Measurements from ENCODE around the gene MAGI1.
"Not testable (repeated sequence)": the region's sequence is repeated elsewhere in the genome, so short reads cannot be mapped to it uniquely, and the experiment has no call there.

The MAGI1 gene

DNA sequence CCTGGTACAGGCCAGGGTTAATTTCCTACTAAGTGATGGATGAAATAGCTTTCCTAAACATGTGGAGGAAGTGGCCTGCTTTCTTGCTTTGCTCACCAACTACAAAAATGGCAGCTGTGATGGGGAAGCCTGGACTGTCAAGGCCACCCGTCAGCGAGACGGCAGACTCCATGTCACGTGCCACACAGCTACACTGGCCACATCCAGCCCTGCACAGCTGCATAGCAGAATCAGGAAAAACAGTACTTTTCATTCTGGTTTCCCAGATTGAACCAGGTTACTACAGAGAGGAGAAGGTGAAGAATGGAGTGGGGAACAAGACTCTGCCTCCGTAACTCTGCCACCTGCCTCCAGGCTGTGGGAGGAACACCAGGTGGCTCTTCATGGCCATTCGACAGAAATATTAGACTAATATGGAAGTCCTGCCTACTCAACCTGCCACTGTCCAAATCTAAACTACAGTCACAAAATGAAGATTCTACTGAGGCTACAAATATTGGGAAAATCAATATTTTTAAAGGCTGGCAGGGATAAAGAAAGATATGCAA lies 174.3 kb downstream of the MAGI1 start:
- Mint-ChIP-seq H3K36me3 (no peaks in the 10 kb centered on the region), H3K9me3 (peaks cover 3% of the 10 kb centered on the region), H3K4me1 (no peaks in the 10 kb centered on the region), H3K4me3 (no peak overlapping the region), H3K27ac (no peak overlapping the region)
- DNase-seq (ENCODE audit: low spot score in 2 of 2) (no peak), ATAC-seq (no peak)

DNA sequence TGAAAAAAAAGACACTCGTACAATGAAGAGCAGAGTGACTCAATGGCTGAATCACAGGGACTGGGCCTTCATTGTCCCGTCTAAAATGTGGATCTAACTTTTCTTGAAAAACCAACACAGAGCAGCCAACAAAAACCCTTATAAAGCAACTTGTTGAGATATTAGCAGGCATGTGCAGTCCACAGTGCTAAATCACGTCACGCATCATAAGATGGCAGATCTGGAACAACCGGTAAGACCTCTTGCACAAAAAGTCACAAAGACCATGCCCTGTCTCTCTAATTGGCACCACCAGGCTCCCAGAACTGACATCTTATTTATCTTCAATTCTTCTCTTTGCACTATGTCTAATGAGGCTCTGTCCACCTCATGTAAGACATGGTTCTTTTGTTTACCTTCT lies 177.0 kb downstream of the MAGI1 start:
- no peak overlapping the region for H3K4me3 Mint-ChIP-seq
- ATAC-seq (no peak), DNase-seq (ENCODE audit: low spot score in 2 of 2) (no peak)
- no peaks in the 10 kb centered on the region for H3K4me1 Mint-ChIP-seq
- no peak overlapping the region for H3K27ac Mint-ChIP-seq
- H3K36me3 Mint-ChIP-seq, result no peaks in the 10 kb centered on the region
- peaks cover 3% of the 10 kb centered on the region for H3K9me3 Mint-ChIP-seq

DNA sequence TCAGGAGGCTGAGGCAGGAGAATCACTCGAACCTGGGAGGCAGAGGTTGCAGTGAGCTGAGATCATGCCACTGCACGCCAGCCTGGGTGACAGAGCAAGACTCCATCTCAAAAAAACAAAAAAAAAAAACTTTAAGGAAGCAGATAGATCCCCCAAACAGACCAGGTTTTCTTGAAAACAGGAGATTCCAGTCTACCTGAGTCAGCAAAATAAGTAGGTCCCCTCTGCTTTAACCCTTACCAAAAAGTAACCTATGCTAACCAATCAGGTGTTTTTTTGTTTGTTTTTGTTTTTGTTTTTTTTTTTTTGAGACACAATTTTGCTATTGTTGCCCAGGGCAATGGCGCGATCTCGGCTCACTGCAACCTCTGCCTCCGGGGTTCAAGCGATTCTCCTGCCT lies 179.1 kb downstream of the MAGI1 start:
- H3K9me3 Mint-ChIP-seq, result not testable (repeated sequence)

DNA sequence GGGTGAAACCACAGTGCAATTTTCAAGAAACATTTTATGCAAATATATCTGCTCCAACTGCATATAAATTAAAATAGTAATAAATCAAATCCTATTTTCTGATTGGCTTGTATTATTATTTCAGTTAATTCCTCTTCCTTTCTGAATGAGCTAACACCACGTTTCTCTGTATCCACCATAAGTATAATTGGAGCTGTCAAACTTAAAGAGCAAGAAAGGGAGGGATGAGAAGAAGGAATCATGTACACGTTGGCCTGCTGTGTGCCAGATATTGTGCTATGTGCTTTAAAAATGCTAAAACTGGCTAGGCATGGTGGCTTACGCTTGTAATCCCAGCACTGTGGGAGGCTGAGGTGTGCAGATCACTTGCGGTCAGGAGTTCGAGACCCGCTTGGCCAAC lies 180.0 kb downstream of the MAGI1 start:
- no peak overlapping the region for H3K4me3 Mint-ChIP-seq
- H3K4me1 Mint-ChIP-seq, result no peaks in the 10 kb centered on the region
- no peak overlapping the region for H3K27ac Mint-ChIP-seq
- no peaks in the 10 kb centered on the region for H3K36me3 Mint-ChIP-seq
- ATAC-seq, result no peak
- DNase-seq (ENCODE audit: low spot score in 2 of 2), result no peak
- H3K9me3 Mint-ChIP-seq, result peaks cover 6% of the 10 kb centered on the region

More for the DNA sequence above, 179.1 kb downstream of the MAGI1 start:
- not testable (repeated sequence) for ATAC-seq; H3K27ac Mint-ChIP-seq; H3K36me3 Mint-ChIP-seq; H3K4me3 Mint-ChIP-seq; DNase-seq (ENCODE audit: low spot score in 2 of 2); H3K4me1 Mint-ChIP-seq

DNA sequence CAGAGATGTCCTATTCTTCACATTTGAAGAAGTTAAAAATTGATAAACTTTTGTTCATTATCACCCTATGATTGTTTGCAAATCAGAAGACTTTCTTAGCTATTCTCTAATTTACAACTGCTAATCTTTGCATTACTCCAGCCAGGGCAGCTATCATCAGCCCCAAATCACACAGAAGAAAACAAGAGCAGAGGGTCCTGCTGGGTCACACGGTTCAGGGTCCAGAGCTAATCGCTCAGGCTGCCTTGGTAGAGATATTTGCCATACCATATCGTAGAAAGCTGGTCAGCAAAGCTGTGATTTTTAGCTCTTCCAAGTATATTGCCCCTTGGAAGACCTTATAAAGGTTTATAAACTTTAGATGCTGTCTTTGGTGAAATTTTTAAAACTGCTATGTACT lies 181.4 kb downstream of the MAGI1 start:
- Mint-ChIP-seq H3K4me3 (no peak overlapping the region), H3K9me3 (peaks cover 3% of the 10 kb centered on the region), H3K4me1 (no peaks in the 10 kb centered on the region), H3K27ac (no peak overlapping the region), H3K36me3 (no peaks in the 10 kb centered on the region)
- ATAC-seq (no peak), DNase-seq (ENCODE audit: low spot score in 2 of 2) (no peak)

DNA sequence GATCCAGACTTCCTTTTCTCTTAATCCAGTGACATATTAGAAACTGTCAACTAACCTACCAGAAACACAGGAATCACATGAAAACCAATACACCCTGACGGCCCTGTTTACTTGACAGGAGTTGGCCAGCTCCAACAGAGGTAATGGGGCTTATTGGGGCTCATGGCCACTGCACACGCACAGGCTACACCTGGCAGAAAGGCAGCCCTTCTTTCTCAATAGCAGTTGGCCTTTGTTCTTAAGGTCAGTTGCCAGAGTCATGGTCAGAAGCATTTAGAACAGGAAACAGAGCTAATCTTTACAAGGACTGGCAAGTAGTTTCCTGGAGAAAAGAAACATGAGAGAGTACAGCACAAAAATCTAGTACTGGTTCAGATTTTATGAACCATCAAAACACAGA lies 181.8 kb downstream of the MAGI1 start:
- no peak overlapping the region for H3K27ac Mint-ChIP-seq
- DNase-seq (ENCODE audit: low spot score in 2 of 2) (no peak), ATAC-seq (no peak)
- H3K4me1 Mint-ChIP-seq, result no peaks in the 10 kb centered on the region
- H3K4me3 Mint-ChIP-seq, result no peak overlapping the region
- H3K36me3 Mint-ChIP-seq, result no peaks in the 10 kb centered on the region
- H3K9me3 Mint-ChIP-seq, result peaks cover 3% of the 10 kb centered on the region

DNA sequence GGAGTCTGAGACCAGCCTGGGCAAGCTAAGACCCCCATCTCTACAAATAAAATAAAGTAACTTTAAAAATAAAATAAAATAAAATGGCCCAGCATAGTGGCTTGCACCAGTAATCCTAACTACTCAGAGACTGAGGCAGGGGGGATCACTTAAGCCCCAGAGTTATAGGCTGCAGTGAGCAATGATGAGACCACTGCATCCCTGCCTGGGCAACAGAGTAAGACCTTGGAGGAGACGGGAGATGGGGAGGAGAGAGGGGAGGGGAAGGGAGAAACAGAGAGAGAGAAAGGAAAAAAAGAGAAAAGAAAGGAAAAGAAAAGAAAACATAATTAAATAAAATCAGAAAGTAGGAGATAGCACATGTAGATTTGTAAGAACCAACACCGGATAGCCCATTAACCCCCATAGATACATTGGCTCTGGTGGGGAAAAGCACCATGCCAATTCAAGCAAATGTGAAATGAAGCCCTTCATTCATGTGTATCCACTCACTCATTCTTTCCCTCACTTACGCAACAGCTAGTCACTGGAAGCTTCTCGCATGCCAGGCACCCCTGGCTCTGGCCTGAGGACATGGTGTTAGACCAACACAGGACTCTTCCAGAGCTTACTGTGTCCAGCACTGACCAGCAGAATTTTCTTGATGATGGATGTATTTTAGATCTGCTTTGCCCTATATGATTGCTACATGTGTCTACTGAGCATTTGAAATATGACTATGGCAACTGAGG lies 183.2 kb downstream of the MAGI1 start:
- Mint-ChIP-seq H3K4me1 (no peaks in the 10 kb centered on the region), H3K4me3 (no peak overlapping the region), H3K9me3 (peaks cover 3% of the 10 kb centered on the region), H3K36me3 (no peaks in the 10 kb centered on the region), H3K27ac (no peak overlapping the region)
- ATAC-seq (no peak), DNase-seq (ENCODE audit: low spot score in 2 of 2) (no peak)

DNA sequence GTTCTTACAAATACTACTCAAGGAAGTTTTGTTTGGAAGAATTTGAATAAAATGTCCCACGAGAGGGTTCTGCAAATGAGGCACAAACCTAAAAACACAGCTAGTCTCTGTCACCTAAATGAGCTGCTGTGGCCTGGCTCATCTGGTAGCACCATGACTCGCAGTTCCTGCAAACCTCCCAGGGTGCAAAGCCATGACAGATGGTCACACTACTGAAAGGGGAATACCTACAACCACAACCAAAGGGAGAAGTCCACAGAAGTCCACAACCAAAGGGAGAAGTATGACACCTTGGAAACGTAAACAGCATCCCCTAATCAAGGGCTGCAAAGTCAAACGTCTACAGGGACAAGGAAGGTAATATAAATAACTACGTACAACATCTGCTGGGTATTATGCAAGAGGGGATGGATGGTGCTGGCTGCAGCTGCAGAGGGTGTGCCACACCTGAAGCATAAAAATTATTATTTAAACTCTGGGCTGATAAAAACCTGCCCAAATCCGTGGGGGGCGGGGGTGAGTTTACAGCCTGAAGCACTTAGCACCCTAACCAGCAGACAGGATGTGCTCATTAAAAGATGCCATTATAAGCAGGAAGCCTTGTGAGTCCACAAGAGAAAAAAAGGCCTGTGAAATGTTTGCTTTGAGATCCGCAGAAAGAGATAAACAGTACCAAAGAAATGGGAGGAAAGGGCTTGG lies 184.0 kb downstream of the MAGI1 start:
- H3K4me3 Mint-ChIP-seq, result no peak overlapping the region
- H3K9me3 Mint-ChIP-seq, result peaks cover 3% of the 10 kb centered on the region
- no peak overlapping the region for H3K27ac Mint-ChIP-seq
- no peak for DNase-seq (ENCODE audit: low spot score in 2 of 2)
- H3K36me3 Mint-ChIP-seq, result no peaks in the 10 kb centered on the region
- ATAC-seq, result no peak
- H3K4me1 Mint-ChIP-seq, result no peaks in the 10 kb centered on the region

DNA sequence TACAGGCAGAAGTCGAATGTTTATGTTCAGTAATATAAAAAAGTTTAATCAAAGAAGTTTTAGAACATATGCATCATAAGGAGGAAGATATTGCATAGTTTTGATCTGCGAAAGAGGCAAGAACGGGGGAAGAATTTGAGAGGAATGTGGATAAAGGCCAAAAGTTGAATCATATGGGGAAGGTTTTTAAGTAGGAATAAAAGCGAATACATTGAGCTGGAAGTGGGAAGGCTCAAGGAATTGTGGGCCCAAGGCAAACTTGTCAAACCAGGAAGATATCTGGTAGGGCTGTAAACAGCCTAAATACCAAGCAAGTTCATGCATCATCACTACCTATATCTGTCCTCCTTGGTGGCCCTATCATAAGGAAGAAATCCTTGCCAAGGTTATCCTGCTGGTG lies 186.9 kb downstream of the MAGI1 start:
- ATAC-seq, result no peak
- no peaks in the 10 kb centered on the region for H3K4me1 Mint-ChIP-seq
- DNase-seq (ENCODE audit: low spot score in 2 of 2), result no peak
- peaks cover 3% of the 10 kb centered on the region for H3K9me3 Mint-ChIP-seq
- no peak overlapping the region for H3K4me3 Mint-ChIP-seq
- H3K27ac Mint-ChIP-seq, result no peak overlapping the region
- no peaks in the 10 kb centered on the region for H3K36me3 Mint-ChIP-seq

DNA sequence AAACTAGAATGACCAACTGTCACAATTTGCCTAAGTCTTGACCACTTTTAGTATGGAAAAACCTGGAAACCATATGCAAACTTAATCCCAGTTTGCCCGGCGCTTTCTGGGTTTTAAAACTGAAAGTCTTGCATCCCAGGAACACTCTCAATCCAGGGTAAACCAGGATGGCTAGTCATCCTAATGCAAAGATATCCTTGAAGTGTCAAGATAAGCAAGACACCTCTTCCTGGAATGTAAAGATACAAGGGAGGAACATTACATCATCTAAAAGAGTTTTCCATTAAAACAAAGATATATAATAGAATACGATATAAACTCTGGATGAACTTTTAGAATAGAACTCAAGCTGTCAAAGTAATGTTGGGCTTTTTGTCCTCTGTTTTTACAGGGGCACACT lies 188.5 kb downstream of the MAGI1 start:
- no peak overlapping the region for H3K4me3 Mint-ChIP-seq
- peaks cover 3% of the 10 kb centered on the region for H3K9me3 Mint-ChIP-seq
- H3K27ac Mint-ChIP-seq, result no peak overlapping the region
- DNase-seq (ENCODE audit: low spot score in 2 of 2) (no peak), ATAC-seq (no peak)
- no peaks in the 10 kb centered on the region for H3K4me1 Mint-ChIP-seq
- H3K36me3 Mint-ChIP-seq, result no peaks in the 10 kb centered on the region

DNA sequence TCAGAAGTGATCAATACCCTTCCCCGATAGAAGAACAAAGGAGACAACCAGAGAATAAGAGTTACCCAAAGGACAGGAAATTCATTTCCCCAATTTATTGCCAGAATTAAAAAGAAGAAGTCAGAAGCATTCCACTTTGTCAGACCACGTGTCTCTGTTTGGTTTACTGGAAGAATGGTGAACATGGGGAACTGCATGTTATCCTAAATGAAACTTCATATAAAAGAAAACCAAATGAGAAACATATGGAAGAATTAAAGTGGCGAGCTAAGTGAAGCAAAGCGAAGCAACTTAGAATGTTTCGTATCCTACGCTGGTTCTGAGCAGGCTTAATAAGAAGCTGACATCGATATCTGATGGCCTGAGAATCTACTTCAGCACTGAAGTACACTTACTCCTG lies 190.7 kb downstream of the MAGI1 start:
- no peak overlapping the region for H3K4me3 Mint-ChIP-seq
- no peak for DNase-seq (ENCODE audit: low spot score in 2 of 2)
- H3K27ac Mint-ChIP-seq, result no peak overlapping the region
- H3K9me3 Mint-ChIP-seq, result no peaks in the 10 kb centered on the region
- no peaks in the 10 kb centered on the region for H3K36me3 Mint-ChIP-seq
- no peaks in the 10 kb centered on the region for H3K4me1 Mint-ChIP-seq
- ATAC-seq, result no peak

DNA sequence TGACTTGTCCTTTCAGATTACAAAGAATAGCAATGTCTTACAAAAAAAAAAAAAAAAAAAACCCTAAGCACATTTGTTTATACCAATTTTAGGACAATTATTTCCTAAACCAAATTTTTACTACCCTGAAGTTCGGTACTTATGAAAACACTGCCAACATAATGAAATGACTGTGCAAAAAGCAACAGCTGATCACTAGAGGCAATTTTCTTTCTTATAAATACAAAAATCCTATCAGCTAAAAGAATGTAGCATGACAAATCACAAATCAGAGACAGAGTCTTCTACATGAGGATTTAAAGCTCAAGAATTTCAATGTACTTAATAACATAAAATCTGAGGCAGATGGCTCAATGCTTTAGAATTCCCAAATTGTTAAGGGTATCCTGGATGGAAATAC lies 191.8 kb downstream of the MAGI1 start:
- Mint-ChIP-seq H3K4me3 (no peak overlapping the region), H3K27ac (no peak overlapping the region), H3K9me3 (no peaks in the 10 kb centered on the region), H3K4me1 (no peaks in the 10 kb centered on the region), H3K36me3 (no peaks in the 10 kb centered on the region)
- no peak for DNase-seq (ENCODE audit: low spot score in 2 of 2)
- ATAC-seq, result no peak

DNA sequence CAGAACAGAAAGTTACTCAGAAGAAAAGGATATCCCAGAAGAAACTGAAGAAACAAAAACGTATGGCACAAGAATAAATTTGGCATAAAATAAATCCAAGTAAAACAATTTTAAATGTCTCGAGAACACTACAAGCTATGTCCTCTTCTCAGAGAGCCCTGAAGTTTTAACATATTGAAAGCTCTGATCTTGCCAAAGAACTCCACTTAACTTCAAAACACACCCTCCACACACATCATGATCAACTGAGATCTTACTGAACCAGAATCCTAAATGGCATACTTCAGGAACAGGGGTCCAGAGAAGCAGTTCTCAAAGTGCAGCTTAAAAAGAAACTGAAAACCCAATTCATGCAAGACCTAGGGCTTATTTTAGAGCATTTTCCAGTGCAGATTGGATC lies 194.3 kb downstream of the MAGI1 start:
- Mint-ChIP-seq H3K4me3 (no peak overlapping the region), H3K27ac (no peak overlapping the region), H3K9me3 (no peaks in the 10 kb centered on the region), H3K4me1 (no peaks in the 10 kb centered on the region), H3K36me3 (no peaks in the 10 kb centered on the region)
- ATAC-seq, result no peak
- no peak for DNase-seq (ENCODE audit: low spot score in 2 of 2)

DNA sequence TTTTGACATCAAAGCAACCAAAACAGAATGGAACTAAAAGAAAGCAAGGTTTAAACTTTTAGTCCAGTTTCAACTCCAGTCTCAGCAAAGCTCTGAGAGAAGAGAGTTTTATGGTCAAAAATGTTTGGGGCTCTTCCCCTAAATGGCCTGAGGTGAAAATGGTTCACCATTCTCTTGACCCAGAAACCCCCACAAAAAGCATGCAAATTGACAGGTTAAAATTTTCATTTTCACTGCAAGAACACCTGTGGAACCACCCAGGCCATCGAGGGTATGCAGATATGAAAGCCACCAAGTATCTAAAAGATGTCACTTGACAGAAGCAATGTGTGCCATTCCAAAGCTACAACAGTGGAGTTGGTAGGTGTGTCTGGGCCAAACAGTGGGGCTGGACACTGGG lies 195.0 kb downstream of the MAGI1 start:
- DNase-seq (ENCODE audit: low spot score in 2 of 2), result no peak
- ATAC-seq, result no peak
- H3K4me3 Mint-ChIP-seq, result no peak overlapping the region
- no peaks in the 10 kb centered on the region for H3K36me3 Mint-ChIP-seq
- no peaks in the 10 kb centered on the region for H3K4me1 Mint-ChIP-seq
- no peak overlapping the region for H3K27ac Mint-ChIP-seq
- no peaks in the 10 kb centered on the region for H3K9me3 Mint-ChIP-seq

DNA sequence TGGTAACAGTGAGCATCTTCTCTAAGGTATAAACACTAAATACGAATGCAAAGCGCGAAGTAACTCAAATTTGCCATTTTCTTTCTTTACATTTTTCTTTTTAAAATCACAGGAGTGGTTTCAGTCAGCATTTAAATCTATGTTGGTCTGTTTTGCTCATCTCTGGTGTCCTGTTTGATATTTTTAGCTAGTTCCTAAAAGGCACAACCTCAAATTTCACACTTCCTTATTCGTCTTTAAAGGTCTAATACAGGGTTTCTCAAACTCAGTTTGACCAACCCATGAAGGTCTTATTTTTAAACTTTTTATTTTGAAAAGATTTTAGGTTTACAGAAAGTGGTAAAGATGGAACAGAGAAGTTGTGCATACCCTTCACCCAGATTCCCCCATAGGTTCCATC lies 201.1 kb downstream of the MAGI1 start:
- Mint-ChIP-seq H3K36me3 (no peaks in the 10 kb centered on the region), H3K4me1 (no peaks in the 10 kb centered on the region), H3K4me3 (no peak overlapping the region), H3K27ac (no peak overlapping the region), H3K9me3 (peaks cover 11% of the 10 kb centered on the region)
- ATAC-seq (no peak), DNase-seq (ENCODE audit: low spot score in 2 of 2) (no peak)

DNA sequence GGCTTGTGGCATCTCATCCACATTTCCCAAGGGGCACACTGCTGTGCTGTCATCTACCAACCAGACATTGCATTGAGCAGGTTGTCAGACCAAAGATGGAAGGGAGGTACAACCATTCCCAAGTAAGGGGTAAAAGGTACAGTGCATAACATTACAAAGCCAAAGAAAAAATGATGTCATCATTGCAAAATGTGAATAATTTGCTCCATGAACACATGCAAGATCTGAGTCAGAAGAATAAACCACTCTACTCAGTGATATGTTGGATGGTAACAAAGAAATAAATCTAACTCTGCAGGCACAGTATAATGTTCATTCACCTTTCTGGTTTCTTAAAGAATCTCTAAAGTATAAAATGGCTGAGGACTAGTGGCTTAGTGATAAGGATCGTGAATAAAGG lies 202.7 kb downstream of the MAGI1 start:
- no peak for DNase-seq (ENCODE audit: low spot score in 2 of 2)
- ATAC-seq, result no peak
- Mint-ChIP-seq H3K27ac (no peak overlapping the region), H3K4me3 (no peak overlapping the region), H3K9me3 (peaks cover 11% of the 10 kb centered on the region), H3K36me3 (no peaks in the 10 kb centered on the region), H3K4me1 (no peaks in the 10 kb centered on the region)
